Retinal pigment epithelial cell (primary cell): ENCODE measurements around the gene DENND2D.

ENCODE experiments used
- DNase-seq: peaks from one replicate; pipeline ENCODE4 v3.0.0-alpha.2; 2010; ENCODE audit warnings: low read depth
- H3K4me3 ChIP-seq: 2 replicates; pipeline ENCODE4 v1.5.1; 2011; ENCODE audit warnings: mild to moderate bottlenecking, low read length, control low read depth, moderate library complexity
- CTCF ChIP-seq: conservative IDR thresholded peaks from 2 replicates; pipeline ENCODE4 v1.5.1; 2011; ENCODE audit warnings: low read depth, low read length, control low read depth, inconsistent platforms

DENND2D gene

GRCh38 chr1:111236806-111237205 lies 36.4 kb upstream of the DENND2D start:
- TF ChIP-seq CTCF: no peak
- no peak for DNase-seq
- H3K4me3 ChIP-seq: no peak overlapping the region

GRCh38 chr1:111236379-111236778 lies 35.9 kb upstream of the DENND2D start:
- TF ChIP-seq CTCF: no peak
- H3K4me3 ChIP-seq: no peak overlapping the region
- DNase-seq: no peak

- H3K4me3 ChIP-seq: no peak overlapping the region
- no peak for DNase-seq
- TF ChIP-seq CTCF: no peak
Observed at GRCh38 chr1:111234866-111235265, 34.4 kb upstream of the DENND2D start.

- no peak for DNase-seq
- TF ChIP-seq CTCF: no peak
- H3K4me3 ChIP-seq: no peak overlapping the region
Observed at GRCh38 chr1:111234258-111234657, 33.8 kb upstream of the DENND2D start.

GRCh38 chr1:111232134-111232533 lies 31.7 kb upstream of the DENND2D start:
- TF ChIP-seq CTCF: no peak
- no peak overlapping the region for H3K4me3 ChIP-seq
- no peak for DNase-seq

GRCh38 chr1:111228748-111229126 lies 28.3 kb upstream of the DENND2D start:
- no peak for DNase-seq
- no peak for TF ChIP-seq CTCF
- H3K4me3 ChIP-seq: no peak overlapping the region

GRCh38 chr1:111227851-111228747 lies 27.7 kb upstream of the DENND2D start:
- no peak overlapping the region for H3K4me3 ChIP-seq
- no peak for TF ChIP-seq CTCF
- peak; percentile 29 for DNase-seq
